H1 (cell line): ENCODE results near the gene ZBTB1.

ENCODE experiments used
- CBX8 ChIP-seq: fragments of 300-800, 300-1000 bp; sonication (generic); IDR thresholded peaks from 2 replicates; pipeline ENCODE4 v1.7.1; 2016; ENCODE audit warnings: low read depth, low read length, borderline replicate concordance
- CHD2 ChIP-seq: IDR thresholded peaks from 2 replicates; pipeline ENCODE4 v1.6.1; 2012; ENCODE audit warnings: low read length, improper control_type of control experiment
- POLR2AphosphoS5 ChIP-seq: IDR thresholded peaks from 2 replicates; pipeline ENCODE4 v1.6.1; 2011; ENCODE audit warnings: low read depth, low read length
- TF ChIP-seq, protein P1 (sequence below), 3 experiments: IDR thresholded peaks; 1 replicate in 2 of 3; 2 replicates in 1 of 3; pipeline versions ENCODE4 v1.5.1 to v1.6.1; 2011; ENCODE audit warnings: low read length in 3 of 3, mild to moderate bottlenecking in 3 of 3, inconsistent platforms in 2 of 3, low read depth in 1 of 3, moderate library complexity in 1 of 3; ENCODE audit not compliant: insufficient read depth in 1 of 3; ENCODE audit errors: control extremely low read depth in 1 of 3

DNA sequence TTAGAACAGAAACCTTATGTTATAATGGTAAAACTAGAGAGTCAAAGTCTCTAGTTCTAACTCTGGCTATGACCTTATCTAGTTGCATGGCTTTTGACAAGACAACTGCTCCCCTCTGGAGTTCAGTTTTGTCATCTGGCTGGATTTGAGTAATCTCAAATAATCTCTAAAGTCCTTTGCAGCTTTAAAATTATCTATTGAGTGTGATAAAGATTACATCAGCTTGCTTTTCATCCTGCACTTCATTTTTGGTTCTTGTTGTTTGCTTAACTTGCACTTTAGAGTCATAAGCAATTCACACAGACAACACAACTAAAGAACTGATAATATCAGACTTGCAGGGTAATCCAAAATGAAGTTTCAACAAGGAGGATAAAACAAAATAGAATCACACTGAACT, 37.0 kb upstream of the ZBTB1 start:
- TF ChIP-seq, protein P1, sequence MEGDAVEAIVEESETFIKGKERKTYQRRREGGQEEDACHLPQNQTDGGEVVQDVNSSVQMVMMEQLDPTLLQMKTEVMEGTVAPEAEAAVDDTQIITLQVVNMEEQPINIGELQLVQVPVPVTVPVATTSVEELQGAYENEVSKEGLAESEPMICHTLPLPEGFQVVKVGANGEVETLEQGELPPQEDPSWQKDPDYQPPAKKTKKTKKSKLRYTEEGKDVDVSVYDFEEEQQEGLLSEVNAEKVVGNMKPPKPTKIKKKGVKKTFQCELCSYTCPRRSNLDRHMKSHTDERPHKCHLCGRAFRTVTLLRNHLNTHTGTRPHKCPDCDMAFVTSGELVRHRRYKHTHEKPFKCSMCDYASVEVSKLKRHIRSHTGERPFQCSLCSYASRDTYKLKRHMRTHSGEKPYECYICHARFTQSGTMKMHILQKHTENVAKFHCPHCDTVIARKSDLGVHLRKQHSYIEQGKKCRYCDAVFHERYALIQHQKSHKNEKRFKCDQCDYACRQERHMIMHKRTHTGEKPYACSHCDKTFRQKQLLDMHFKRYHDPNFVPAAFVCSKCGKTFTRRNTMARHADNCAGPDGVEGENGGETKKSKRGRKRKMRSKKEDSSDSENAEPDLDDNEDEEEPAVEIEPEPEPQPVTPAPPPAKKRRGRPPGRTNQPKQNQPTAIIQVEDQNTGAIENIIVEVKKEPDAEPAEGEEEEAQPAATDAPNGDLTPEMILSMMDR (IDR thresholded peaks at IDR 0.05; ENCODE audit: control extremely low read depth in 1 of 3, insufficient read depth in 1 of 3, low read depth in 1 of 3, low read length in 3 of 3) = no peak
- TF ChIP-seq CHD2 (no peak), POLR2AphosphoS5 (no peak), CBX8 (no peak)
